K562 (cell line): Measurements from ENCODE around the gene LYRM1.
"Not testable (repeated sequence)": the region's sequence is repeated elsewhere in the genome, so short reads cannot be mapped to it uniquely, and the experiment has no call there.

Experiments
- BRCA1 ChIP-seq, 2 experiments: fragments of 450-650 bp in 1 of 2; sonication (generic) in 1 of 2; formaldehyde crosslinking in 1 of 2; IDR thresholded peaks; 2 replicates each; pipeline versions ENCODE4 v1.5.0 to v1.6.1; 2017 to 2020; ENCODE audit warnings: mild to moderate bottlenecking in 1 of 2, missing genetic modification reagents in 1 of 2
- CEBPB ChIP-seq: fragments of 450-650 bp; IDR thresholded peaks from 2 replicates; pipeline ENCODE4 v1.6.1; 2016; ENCODE audit warnings: missing genetic modification characterization, missing compliant biosample characterization
- CHD2 ChIP-seq: IDR thresholded peaks from 2 replicates; pipeline ENCODE4 v1.6.1; 2011; ENCODE audit warnings: low read depth, low read length
- CTCF ChIP-seq, 3 experiments: IDR thresholded peaks in 2 of 3; conservative IDR thresholded peaks in 1 of 3; 2 replicates each; pipeline ENCODE4 v1.5.1; 2011 to 2012; ENCODE audit warnings: low read length in 3 of 3, mild to moderate bottlenecking in 3 of 3, control low read depth in 2 of 3, improper control_type of control experiment in 1 of 3, inconsistent platforms in 1 of 3, low read depth in 1 of 3, mixed read lengths in 1 of 3, moderate library complexity in 1 of 3; ENCODE audit not compliant: insufficient read depth in 2 of 3
- GABPA ChIP-seq: fragments of 200-800 bp; sonication (Bioruptor generic); conservative IDR thresholded peaks from 2 replicates; pipeline ENCODE4 v1.6.1; 2016; ENCODE audit warnings: low read depth, missing genetic modification characterization, missing compliant biosample characterization
- KAT8 ChIP-seq: fragments of 450-650 bp; IDR thresholded peaks from 2 replicates; pipeline ENCODE4 v1.6.1; 2016; ENCODE audit warnings: low read depth, mild to moderate bottlenecking
- MAX ChIP-seq: sonication (generic); formaldehyde crosslinking; IDR thresholded peaks from 2 replicates; pipeline ENCODE4 v1.9.0; 2022; ENCODE audit warnings: mild to moderate bottlenecking, missing genetic modification reagents
- RAD21 ChIP-seq, 2 experiments: fragments of 250-450 bp in 1 of 2; fragments of 450-650 bp in 1 of 2; sonication (Bioruptor Pico) in 1 of 2; formaldehyde crosslinking in 1 of 2; IDR thresholded peaks in 1 of 2; conservative IDR thresholded peaks in 1 of 2; 2 replicates each; pipeline versions ENCODE4 v1.4.0 to v1.8.0; 2020 to 2022; ENCODE audit warnings: mild to moderate bottlenecking in 2 of 2, moderate library complexity in 1 of 2
- RFX5 ChIP-seq: IDR thresholded peaks from 2 replicates; pipeline ENCODE4 v1.6.1; 2011; ENCODE audit warnings: low read depth, mild to moderate bottlenecking, improper control_type of control experiment, low read length
- SIN3A ChIP-seq, 2 experiments: fragments of 150-350 bp in 1 of 2; IDR thresholded peaks; 2 replicates each; pipeline ENCODE4 v1.6.1; 2011 to 2016; ENCODE audit warnings: borderline replicate concordance in 2 of 2, low read depth in 2 of 2, low read length in 2 of 2, mild to moderate bottlenecking in 2 of 2, moderate library complexity in 2 of 2; ENCODE audit not compliant: control insufficient read depth in 1 of 2
- TAF1 ChIP-seq: IDR thresholded peaks from 2 replicates; pipeline ENCODE4 v1.6.1; 2011; ENCODE audit warnings: mild to moderate bottlenecking, low read length, moderate library complexity; ENCODE audit not compliant: insufficient read depth, control insufficient read depth, severe bottlenecking; ENCODE audit errors: extremely low read depth
- ZKSCAN1 ChIP-seq: fragments of 150-350 bp; IDR thresholded peaks from 2 replicates; pipeline ENCODE4 v1.6.1; 2016; ENCODE audit warnings: low read depth, low read length
- ZNF639 ChIP-seq, 2 experiments: fragments of 200-800 bp in 1 of 2; sonication (Bioruptor generic) in 1 of 2; sonication (generic) in 1 of 2; formaldehyde crosslinking in 1 of 2; IDR thresholded peaks in 1 of 2; conservative IDR thresholded peaks in 1 of 2; 2 replicates each; pipeline versions ENCODE4 v1.5.0 to v1.6.1; 2016 to 2020; ENCODE audit warnings: missing compliant biosample characterization in 1 of 2, missing genetic modification characterization in 1 of 2, missing genetic modification reagents in 1 of 2

- TF ChIP-seq GABPA (tag); KAT8; CHD2; CTCF (IDR thresholded peaks at IDR 0.05 in 2 of 3, conservative IDR thresholded peaks at IDR 0.05 in 1 of 3; ENCODE audit: insufficient read depth in 2 of 3, low read depth in 1 of 3, low read length in 3 of 3); TAF1; CEBPB (tag); ZKSCAN1; RAD21 (CRISPR knock-in tag; conservative IDR thresholded peaks at IDR 0.05 in 1 of 2, IDR thresholded peaks at IDR 0.05 in 1 of 2); MAX (CRISPR knock-in tag); RFX5; ZNF639 (CRISPR knock-in tag; conservative IDR thresholded peaks at IDR 0.05 in 1 of 2, IDR thresholded peaks at IDR 0.05 in 1 of 2); BRCA1 (IDR thresholded peaks at IDR 0.05); BRCA1 (CRISPR knock-in tag; IDR thresholded peaks at IDR 0.05); SIN3A (IDR thresholded peaks at IDR 0.05; ENCODE audit: borderline replicate concordance in 2 of 2, control insufficient read depth in 1 of 2, low read depth in 2 of 2, low read length in 2 of 2): not testable (repeated sequence)
Measured at GRCh38 chr16:20945575-20945875, 45.0 kb downstream of the LYRM1 start.
